Activated CD4-positive, alpha-beta memory T cell treated with anti-CD3 and anti-CD28 coated beads, Interleukin-2, amount 10 ng/mL, durations not matched to agents 7 days and 5 days (primary cell): ENCODE data around the gene MCUB. TPM values are rescaled to one million over a fixed set of nuclear protein-coding genes. Genes with fewer than 3 reads are reported as not detected.

ENCODE experiments used
- CTCF ChIA-PET: fragments of 350-600 bp; sonication (Branson Sonifier 250); formaldehyde crosslinking; loops from one replicate; lab custom pipeline; 2021; ENCODE audit warnings: antibody characterized with exemption, inconsistent platforms; lab: Charles Lee
- POLR2A ChIA-PET: fragments of 350-600 bp; sonication (Branson Sonifier 250); formaldehyde crosslinking; loops from one replicate; lab custom pipeline; 2021; ENCODE audit warnings: antibody characterized with exemption; lab: Charles Lee
- DNase-seq: peaks from one replicate; pipeline ENCODE4 v3.0.0-alpha.2; 2020
- H3K27ac Mint-ChIP-seq: one replicate; pipeline ENCODE4 v1.8.0; 2021; ENCODE audit warnings: mild to moderate bottlenecking, mixed read lengths
- H3K27me3 Mint-ChIP-seq: one replicate; pipeline ENCODE4 v1.8.0; 2021; ENCODE audit warnings: mixed read lengths
- H3K36me3 Mint-ChIP-seq: one replicate; pipeline ENCODE4 v1.8.0; 2021; ENCODE audit warnings: low read depth, mixed read lengths
- H3K4me1 Mint-ChIP-seq: one replicate; pipeline ENCODE4 v1.8.0; 2021; ENCODE audit warnings: mixed read lengths
- H3K4me3 Mint-ChIP-seq: one replicate; pipeline ENCODE4 v1.8.0; 2021; ENCODE audit warnings: mild to moderate bottlenecking, mixed read lengths
- H3K9me3 Mint-ChIP-seq: one replicate; pipeline ENCODE4 v1.8.0; 2021; ENCODE audit warnings: mixed read lengths
- total RNA-seq, 2 experiments: library from RNA; stranded (reverse); gene quantifications; one replicate each; pipeline ENCODE4 v1.2.3, GENCODE V29; 2021

Gene MCUB
- total RNA-seq, 2 experiments from 2014 or later, result 90.6 to 96.9 TPM

- H3K9me3 Mint-ChIP-seq, result peaks cover 27% of the 10 kb centered on the region
- H3K27me3 Mint-ChIP-seq, result no peaks in the 10 kb centered on the region
- H3K4me3 Mint-ChIP-seq, result no peak overlapping the region
- no peak overlapping the region for H3K27ac Mint-ChIP-seq
- H3K36me3 Mint-ChIP-seq, result peaks cover 53% of the 10 kb centered on the region
- ChIA-PET POLR2A (no interaction called here), CTCF (no interaction called here)
- H3K4me1 Mint-ChIP-seq, result peaks cover 13% of the 10 kb centered on the region
- no peak for DNase-seq
Observed at GRCh38 chr4:109611045-109611646, 51.1 kb downstream of the MCUB start.

GRCh38 chr4:109614015-109614414, 54.0 kb downstream of the MCUB start:
- H3K27ac Mint-ChIP-seq, result no peak overlapping the region
- peaks cover 14% of the 10 kb centered on the region for H3K9me3 Mint-ChIP-seq
- DNase-seq, result no peak
- CTCF ChIA-PET, result no interaction called here
- H3K4me3 Mint-ChIP-seq, result no peak overlapping the region
- peaks cover 33% of the 10 kb centered on the region for H3K36me3 Mint-ChIP-seq
- no peaks in the 10 kb centered on the region for H3K27me3 Mint-ChIP-seq
- POLR2A ChIA-PET, result interaction anchor here (1.0 kb wide), 1 partner anchor 54 kb away, joined by 3 read pairs; the partner anchor contains the start of gene MCUB
- H3K4me1 Mint-ChIP-seq, result peaks cover under 1% of the 10 kb centered on the region

DNA sequence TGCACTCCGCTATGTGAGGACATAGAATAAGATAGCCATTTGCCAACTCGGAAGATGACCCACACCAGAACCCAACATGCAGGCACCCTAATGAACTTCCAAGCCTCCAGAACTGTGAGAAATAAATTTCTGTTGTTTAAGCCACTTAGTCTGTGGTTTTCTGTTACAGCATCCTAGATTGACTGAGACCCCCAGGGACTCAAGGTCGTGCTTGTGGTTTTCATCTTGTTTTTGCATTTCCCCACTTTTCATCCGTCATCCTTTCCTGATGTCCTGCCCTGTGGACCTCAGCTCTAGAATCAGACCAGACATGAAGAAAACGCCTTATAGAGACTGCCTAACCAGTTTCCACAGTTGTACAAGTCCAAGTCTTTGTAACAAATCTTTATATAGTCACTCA, 54.4 kb downstream of the MCUB start:
- ChIA-PET CTCF (no interaction called here), POLR2A (interaction anchor here (1.0 kb wide), 1 partner anchor 55 kb away, joined by 3 read pairs; the partner anchor contains the start of gene MCUB)
- Mint-ChIP-seq H3K27me3 (no peaks in the 10 kb centered on the region), H3K4me3 (no peak overlapping the region), H3K36me3 (peaks cover 30% of the 10 kb centered on the region), H3K9me3 (peaks cover 11% of the 10 kb centered on the region), H3K27ac (no peak overlapping the region), H3K4me1 (no peaks in the 10 kb centered on the region)
- no peak for DNase-seq

DNA sequence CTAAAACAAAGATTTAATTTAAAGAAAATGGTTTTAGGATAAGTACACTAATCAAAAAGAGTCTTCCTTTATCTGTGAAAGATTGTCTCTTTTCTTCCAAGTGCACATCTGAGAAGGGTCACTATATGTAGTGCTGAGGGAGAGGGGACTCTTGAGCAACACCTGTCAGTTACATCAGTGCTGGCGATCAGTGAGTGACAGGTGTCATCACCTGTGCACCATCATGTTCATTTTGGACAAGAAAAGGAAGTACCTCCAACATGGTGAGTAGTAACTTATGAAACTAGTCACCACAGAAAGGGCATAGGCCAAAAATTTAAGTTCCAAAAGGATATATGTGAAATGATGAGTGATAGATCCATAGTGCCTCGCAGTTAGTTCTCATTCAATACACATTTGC, 55.7 kb downstream of the MCUB start:
- Mint-ChIP-seq H3K36me3 (peaks cover 26% of the 10 kb centered on the region), H3K27me3 (no peaks in the 10 kb centered on the region), H3K4me3 (no peak overlapping the region), H3K27ac (no peak overlapping the region), H3K9me3 (peaks cover 2% of the 10 kb centered on the region), H3K4me1 (no peaks in the 10 kb centered on the region)
- DNase-seq, result no peak
- POLR2A ChIA-PET, result no interaction called here
- CTCF ChIA-PET, result no interaction called here

DNA sequence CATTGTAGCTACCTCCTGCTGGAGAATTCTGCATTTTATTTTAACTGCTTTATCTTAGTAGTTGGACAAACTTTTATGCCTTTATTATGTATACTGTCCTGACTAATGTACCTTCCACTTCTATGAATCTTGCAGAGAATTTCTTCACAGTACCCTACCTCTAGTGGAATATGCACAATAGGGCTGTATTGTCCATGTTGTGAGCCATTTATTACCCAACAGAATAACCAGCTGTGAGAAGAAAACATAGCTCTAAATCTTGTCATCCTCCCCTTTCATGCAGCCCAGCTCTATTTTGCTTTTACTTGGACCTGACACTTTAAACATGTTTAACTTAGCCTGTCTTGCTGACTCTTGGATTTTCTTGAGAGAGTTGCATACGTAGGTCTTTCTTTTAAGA, 56.2 kb downstream of the MCUB start:
- no peak overlapping the region for H3K4me3 Mint-ChIP-seq
- no peaks in the 10 kb centered on the region for H3K27me3 Mint-ChIP-seq
- H3K4me1 Mint-ChIP-seq, result no peaks in the 10 kb centered on the region
- no peak for DNase-seq
- H3K9me3 Mint-ChIP-seq, result no peaks in the 10 kb centered on the region
- H3K27ac Mint-ChIP-seq, result no peak overlapping the region
- CTCF ChIA-PET, result no interaction called here
- H3K36me3 Mint-ChIP-seq, result peaks cover 23% of the 10 kb centered on the region
- POLR2A ChIA-PET, result no interaction called here

DNA sequence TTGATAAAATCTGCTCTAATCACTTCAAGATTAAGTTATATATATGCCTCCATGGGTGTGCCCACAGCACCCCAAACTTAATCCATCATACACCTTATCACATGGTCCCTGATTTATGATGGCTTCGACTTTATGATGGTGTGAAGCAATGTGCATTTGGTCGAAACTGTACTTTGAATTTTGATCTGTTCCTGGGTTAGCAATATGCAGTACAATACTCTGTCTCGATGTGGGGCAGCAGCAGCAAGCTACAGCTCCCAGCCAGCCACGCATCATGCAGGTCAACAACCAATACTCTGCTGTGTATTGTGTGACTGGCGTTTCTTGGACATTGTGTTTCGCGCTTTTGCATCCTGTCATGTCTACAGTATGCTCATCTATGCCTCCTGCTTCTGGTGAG, 62.6 kb downstream of the MCUB start:
- Mint-ChIP-seq H3K27ac (no peak overlapping the region), H3K4me3 (no peak overlapping the region), H3K9me3 (no peaks in the 10 kb centered on the region), H3K36me3 (peaks cover 21% of the 10 kb centered on the region), H3K4me1 (no peaks in the 10 kb centered on the region), H3K27me3 (no peaks in the 10 kb centered on the region)
- ChIA-PET POLR2A (no interaction called here), CTCF (no interaction called here)
- DNase-seq, result no peak

DNA sequence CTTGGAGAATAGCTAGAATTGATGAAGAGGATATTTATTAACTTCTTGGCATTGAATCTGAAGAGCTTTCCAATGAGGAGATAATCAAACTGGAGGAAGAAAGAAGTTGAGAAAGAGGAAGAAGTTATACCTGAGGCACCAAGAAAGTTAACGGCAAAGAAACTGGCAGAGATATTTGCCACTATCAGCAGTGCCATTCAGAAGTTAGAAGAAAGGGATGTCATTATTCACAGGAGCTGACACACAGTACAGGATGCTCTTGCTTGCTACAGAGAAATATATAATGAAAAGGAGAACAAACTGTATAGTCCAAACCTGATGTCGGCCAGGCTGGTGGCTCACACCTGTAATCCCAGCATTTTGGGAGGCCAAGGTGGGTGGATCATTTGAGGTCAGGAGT, 64.5 kb downstream of the MCUB start:
- no peak overlapping the region for H3K4me3 Mint-ChIP-seq
- CTCF ChIA-PET, result interaction anchor here (1.0 kb wide), 1 partner anchor 192 kb away, joined by 3 read pairs; no protein-coding TSS in a partner anchor
- POLR2A ChIA-PET, result no interaction called here
- no peak for DNase-seq
- no peaks in the 10 kb centered on the region for H3K27me3 Mint-ChIP-seq
- H3K27ac Mint-ChIP-seq, result no peak overlapping the region
- H3K36me3 Mint-ChIP-seq, result peaks cover 20% of the 10 kb centered on the region
- peaks cover 3% of the 10 kb centered on the region for H3K4me1 Mint-ChIP-seq
- H3K9me3 Mint-ChIP-seq, result no peaks in the 10 kb centered on the region

DNA sequence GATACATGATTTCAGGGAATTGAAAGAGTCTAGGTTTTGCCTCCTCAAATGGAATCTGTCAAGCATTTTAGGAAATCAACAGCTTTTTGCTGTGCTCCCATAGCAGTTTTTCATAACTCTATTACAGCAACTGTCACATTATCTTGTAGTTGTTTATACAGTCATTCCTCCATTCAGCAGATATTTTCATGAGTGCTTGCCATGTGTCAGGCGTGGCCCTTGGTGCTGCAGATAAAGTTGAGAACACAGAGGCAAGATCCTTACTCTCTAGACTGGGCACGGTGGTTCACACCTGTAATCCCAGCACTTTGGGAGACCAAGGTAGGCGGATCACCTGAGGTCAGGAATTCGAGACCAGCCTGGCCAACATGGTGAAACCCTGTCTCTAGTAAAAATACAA, 67.3 kb downstream of the MCUB start:
- ChIA-PET CTCF (no interaction called here), POLR2A (no interaction called here)
- H3K36me3 Mint-ChIP-seq, result peaks cover 17% of the 10 kb centered on the region
- DNase-seq, result no peak
- H3K4me3 Mint-ChIP-seq, result no peak overlapping the region
- peaks cover 3% of the 10 kb centered on the region for H3K4me1 Mint-ChIP-seq
- H3K27ac Mint-ChIP-seq, result no peak overlapping the region
- no peaks in the 10 kb centered on the region for H3K9me3 Mint-ChIP-seq
- H3K27me3 Mint-ChIP-seq, result no peaks in the 10 kb centered on the region

DNA sequence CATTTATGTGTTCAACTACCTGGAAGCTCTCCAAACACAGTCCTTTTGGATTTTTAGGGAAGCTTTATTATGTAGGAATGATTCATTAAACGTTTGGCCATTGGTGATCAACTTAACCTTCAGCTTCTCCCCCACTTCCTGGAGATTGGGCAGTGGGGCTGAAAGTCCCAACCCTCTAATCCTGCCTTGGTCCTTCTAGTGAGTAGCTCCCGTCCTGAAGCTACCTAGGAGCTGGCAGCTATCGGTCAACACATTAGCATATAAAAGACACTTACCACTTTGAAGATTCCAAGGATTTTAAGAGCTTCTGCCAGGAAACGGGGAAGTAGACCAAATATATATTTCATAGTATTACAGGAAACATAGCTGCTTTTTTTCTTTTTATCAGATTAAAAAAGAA, 69.7 kb downstream of the MCUB start:
- peaks cover 3% of the 10 kb centered on the region for H3K4me1 Mint-ChIP-seq
- no peak overlapping the region for H3K4me3 Mint-ChIP-seq
- peaks cover 2% of the 10 kb centered on the region for H3K9me3 Mint-ChIP-seq
- peaks cover 18% of the 10 kb centered on the region for H3K36me3 Mint-ChIP-seq
- ChIA-PET CTCF (interaction anchor here (0.6 to 1.8 kb wide), 2 partner anchors 196 to 626 kb away, joined by 3 to 4 read pairs; partner anchors contain the start of gene SEC24B), POLR2A (no interaction called here)
- no peaks in the 10 kb centered on the region for H3K27me3 Mint-ChIP-seq
- no peak overlapping the region for H3K27ac Mint-ChIP-seq
- DNase-seq, result no peak

GRCh38 chr4:109631532-109632108, 71.6 kb downstream of the MCUB start:
- Mint-ChIP-seq H3K27me3 (no peaks in the 10 kb centered on the region), H3K36me3 (peaks cover 32% of the 10 kb centered on the region), H3K4me1 (peaks cover 3% of the 10 kb centered on the region), H3K4me3 (no peak overlapping the region), H3K9me3 (peaks cover 10% of the 10 kb centered on the region), H3K27ac (no peak overlapping the region)
- ChIA-PET POLR2A (interaction anchor here (1.0 kb wide), 1 partner anchor 72 kb away, joined by 3 read pairs; the partner anchor contains the start of gene MCUB), CTCF (no interaction called here)
- no peak for DNase-seq

DNA sequence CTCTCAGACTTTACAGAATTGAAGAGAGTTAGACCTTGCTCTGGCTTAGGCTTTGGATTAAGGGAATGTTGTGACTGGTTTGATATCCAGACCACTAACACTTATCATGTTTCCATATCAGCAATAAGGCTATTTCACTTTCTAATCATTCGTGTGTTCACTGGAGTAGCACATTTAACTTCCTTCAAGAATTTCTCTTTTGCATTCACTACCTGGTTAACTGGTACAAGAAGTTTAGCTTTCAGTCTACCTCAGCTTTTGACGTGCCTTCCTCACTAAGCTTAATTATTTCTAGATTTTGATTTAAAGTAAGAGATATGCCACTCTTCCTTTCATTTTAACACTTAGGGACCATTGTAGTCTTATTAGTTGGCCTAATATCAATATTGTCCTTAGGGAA, 80.6 kb downstream of the MCUB start:
- H3K4me1 Mint-ChIP-seq, result peaks cover 15% of the 10 kb centered on the region
- peaks cover 17% of the 10 kb centered on the region for H3K9me3 Mint-ChIP-seq
- peaks cover 36% of the 10 kb centered on the region for H3K36me3 Mint-ChIP-seq
- ChIA-PET POLR2A (no interaction called here), CTCF (interaction anchor here (0.6 kb wide), 1 partner anchor 14 kb away, joined by 3 read pairs; no protein-coding TSS in a partner anchor)
- no peak overlapping the region for H3K4me3 Mint-ChIP-seq
- H3K27ac Mint-ChIP-seq, result no peak overlapping the region
- DNase-seq, result no peak
- no peaks in the 10 kb centered on the region for H3K27me3 Mint-ChIP-seq

DNA sequence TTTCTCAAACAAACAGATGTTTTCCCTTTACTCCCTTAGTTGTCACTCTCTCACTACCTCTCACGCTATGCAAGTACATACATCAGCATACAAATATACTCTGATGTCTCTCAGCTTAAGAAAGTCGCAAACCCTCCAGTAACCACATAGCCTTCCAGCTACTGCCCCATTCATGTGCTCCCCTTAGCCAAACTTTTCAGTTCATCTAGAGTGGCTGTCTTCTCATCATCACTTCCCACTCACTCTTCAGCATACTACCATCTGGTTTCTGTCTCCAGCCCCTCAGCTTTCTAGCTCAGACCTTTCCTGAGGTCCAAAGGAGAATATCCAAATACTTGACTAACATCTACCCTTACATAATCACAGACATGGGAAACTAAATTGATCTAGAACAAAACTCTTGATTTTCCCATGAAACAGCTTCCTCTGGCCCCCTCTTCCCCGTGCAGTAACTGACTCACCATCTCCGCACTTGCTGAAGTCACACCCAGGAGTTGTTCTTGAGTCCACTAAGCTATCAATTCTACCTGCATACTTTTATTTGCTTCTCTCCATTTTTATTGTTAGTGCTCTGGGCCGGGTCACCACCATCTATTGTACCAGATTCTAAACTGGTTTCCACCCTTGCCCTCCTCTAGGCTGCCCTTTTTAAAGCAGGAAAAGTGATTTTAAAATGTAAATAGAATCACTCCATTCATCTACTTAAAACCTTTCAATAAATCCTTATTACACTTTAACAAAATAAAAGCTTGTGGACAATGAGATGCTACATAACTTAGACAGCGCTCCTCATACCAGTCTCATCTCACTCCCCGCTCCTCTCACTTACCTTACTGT, 86.0 kb downstream of the MCUB start:
- no peaks in the 10 kb centered on the region for H3K27me3 Mint-ChIP-seq
- no peak for DNase-seq
- POLR2A ChIA-PET, result interaction anchor here (1.5 kb wide), 1 partner anchor 86 kb away, joined by 5 read pairs; the partner anchor contains the start of gene MCUB
- H3K4me1 Mint-ChIP-seq, result peaks cover 33% of the 10 kb centered on the region
- CTCF ChIA-PET, result interaction anchor here (0.6 kb wide), 1 partner anchor 231 kb away, joined by 3 read pairs; no protein-coding TSS in a partner anchor
- H3K36me3 Mint-ChIP-seq, result peaks cover 7% of the 10 kb centered on the region
- H3K9me3 Mint-ChIP-seq, result no peaks in the 10 kb centered on the region
- H3K27ac Mint-ChIP-seq, result no peak overlapping the region
- no peak overlapping the region for H3K4me3 Mint-ChIP-seq
